Left forelimb (tissue), 1 donor: ENCODE results near the gene SCFD2.
A peak's percentile ranks its signal among the peaks of the same experiment; 100 is the strongest.
"Not testable (repeated sequence)": the region's sequence is repeated elsewhere in the genome, so short reads cannot be mapped to it uniquely, and the experiment has no call there.

Source experiments
- DNase-seq: peaks from one replicate; pipeline ENCODE4 v3.0.0-alpha.2; 2018; ENCODE audit warnings: low spot score

The SCFD2 gene

DNA sequence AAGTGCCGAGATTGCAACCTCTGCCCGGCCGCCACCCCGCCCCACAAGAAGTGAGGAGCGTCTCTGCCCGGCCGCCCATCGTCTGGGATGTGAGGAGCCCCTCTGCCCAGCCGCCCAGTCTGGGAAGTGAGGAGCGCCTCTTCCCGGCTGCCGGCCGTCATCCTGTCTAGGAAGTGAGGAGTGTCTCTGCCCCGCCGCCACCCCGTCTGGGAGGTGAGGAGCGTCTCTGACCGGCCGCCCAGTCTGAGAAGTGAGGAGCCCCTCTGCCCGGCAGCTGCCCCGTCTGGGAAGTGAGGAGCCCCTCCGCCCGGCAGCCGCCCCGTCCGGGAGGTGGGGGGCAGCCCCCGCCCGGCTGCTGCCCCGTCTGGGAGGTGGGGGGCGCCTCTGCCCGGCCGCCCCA lies 226.6 kb downstream of the SCFD2 start:
- not testable (repeated sequence) for DNase-seq

DNA sequence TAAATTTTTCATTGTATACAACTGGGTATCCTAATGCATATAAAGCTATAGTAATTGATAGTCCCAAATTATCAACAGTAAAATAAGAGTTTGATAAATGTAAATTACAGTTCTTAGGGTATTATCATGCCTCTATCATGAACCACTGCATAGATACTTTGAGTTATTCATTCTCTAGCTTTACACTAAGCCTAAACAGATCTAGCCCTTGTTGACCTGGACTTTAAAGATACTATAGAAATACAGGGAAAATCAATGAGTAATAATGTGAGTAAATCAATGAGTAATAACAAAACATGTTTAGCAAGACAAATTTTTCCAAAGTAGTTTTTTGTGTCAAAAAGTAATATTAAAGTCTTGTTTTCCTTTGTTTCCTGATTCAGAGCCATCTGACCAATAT lies 228.4 kb downstream of the SCFD2 start:
- no peak for DNase-seq

DNA sequence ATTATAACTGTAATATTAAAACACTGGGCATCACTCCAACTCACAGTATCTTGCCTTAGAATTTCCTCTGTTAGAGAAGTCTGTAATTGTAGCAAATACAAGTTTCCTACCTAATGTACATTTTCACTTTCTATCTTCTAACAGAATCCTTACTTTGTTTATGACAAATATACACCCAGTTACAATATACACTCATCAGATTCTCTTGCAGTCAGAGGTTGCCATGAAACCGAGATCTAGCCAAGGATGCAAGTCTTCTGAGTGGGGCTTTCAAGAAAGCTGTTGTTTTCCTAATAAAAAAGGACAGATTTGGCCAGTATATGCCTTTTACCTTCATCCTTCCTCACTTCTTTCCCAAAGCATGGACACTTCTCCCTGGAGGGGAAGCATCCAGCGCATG lies 228.9 kb downstream of the SCFD2 start:
- DNase-seq, result no peak

DNA sequence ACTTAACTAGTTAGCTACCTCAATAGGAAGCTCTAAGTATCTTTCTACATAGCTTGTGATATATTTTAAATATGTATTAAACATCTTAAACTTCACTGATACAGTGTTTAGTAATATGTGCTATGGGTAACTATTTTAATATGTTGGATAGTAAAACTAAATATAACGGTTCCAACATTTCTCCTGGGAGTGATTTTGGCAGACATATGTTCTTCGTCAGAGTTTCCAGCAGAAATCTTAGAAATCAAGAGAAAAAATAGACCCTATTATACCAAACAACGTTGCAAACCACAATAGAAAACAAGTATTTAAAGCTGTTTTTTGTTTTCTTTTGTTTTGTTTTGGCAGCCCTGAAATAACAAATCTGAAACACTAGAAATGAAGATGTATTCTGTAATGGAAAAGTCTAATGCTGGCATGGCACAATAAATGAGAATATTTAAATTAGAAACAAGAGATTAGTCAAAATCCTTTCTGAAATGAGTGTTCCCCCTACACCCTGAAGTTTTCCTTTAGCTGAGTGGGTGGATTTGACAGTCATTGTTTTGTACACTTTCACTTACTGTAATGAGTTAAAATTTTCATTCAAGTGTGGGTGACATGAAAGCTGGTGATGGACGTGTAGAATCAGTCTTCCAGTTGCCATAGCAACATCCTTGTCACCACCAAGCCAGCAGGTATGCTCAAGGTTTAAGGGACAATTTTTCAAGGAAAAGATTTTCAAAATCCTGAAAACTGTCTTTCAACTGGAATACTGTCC lies 233.5 kb downstream of the SCFD2 start:
- DNase-seq, result no peak

DNA sequence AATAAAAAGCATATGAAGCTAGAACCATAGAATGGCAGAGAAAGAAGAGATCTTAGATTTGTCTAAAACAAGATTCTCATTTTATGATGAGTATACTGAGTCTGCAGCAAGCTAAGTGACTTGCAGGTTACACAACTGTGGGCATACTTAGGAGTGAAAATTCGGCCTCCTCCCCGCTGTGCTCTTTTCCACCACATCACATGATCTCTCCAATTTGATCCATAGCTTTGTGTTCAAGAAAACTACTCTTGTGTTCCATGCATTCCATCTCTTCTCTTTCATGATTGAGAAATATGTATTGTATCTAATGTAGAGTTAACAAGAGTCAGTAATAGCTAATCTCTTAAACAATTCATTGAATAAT lies 234.3 kb downstream of the SCFD2 start:
- no peak for DNase-seq

DNA sequence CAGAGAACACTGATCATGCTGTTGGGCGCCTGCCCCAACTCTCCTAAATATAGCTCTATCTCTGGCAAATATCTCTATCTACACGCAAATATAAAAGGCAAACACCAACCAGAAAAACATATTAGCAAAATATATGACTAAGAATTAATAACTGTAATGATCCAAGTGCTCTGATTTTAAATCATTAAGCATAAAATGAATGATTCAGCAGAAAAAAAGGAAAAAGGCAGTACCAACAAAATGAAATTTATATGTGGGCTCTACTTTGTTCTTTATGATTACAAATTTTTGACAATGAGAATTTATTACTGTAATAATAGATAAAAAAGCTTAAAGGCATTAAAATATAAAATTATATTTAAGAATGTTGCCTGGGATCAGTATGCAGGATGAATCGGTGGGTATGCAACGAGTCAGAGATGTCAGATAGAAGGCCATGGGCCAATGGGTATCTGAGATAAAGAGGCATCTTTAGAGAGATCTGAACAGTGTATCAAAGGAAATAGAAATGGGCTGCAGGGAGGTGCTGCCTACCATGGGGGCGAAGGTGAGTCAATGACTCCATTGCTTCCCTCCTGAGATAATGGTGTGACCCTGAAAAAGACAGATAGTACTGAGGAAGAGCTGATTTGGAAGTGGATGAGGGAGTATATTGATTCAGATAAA lies 234.8 kb downstream of the SCFD2 start:
- no peak for DNase-seq

DNA sequence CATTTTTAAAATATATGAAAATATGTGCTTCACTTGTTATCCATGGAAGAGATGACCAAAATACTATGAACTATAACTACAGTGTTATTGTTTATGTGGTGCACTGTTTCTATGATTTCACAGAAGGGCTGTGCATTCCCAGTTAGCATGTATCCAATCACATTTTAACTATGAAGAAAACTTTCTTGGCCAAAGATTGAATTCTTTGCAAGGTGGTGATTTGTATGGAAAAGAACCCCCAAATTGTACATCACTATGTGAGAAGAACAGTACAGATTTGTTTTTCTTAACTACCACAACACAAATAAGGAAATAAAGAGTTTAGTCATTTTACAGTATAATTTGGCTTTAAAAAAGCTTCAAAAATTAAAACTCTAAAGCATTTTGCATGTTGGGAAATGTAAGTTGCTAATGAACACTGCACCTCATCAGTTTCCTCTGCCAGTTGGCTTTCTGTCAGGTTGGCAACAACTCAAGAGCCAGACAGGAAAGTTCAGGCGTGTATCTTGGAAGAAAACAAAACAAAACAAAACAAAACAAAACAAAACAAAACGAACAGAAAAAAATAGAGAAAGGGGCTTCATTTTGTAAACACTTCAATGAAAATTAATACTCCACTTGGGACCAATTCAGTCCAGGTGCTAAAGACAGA lies 237.0 kb downstream of the SCFD2 start:
- peak; percentile 72 for DNase-seq

DNA sequence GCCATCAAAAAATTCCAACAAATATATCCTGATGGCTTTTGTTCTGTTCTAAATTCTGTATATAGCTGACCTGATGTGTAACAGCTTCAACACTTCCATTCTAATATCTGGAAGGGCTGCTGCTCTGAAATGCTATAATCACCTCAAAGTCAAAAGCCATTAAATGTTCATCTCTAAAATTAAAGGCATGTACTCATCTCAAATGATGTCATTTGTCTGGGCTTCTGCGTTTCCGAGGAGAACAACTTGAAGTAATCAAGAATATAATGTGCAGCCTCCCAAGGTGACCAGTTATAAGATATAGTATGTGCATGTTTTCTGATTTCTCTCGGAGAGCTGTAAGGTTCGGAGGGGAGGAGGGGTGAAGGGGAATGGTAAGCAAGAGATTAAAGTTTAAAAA lies 237.6 kb downstream of the SCFD2 start:
- DNase-seq, result no peak

DNA sequence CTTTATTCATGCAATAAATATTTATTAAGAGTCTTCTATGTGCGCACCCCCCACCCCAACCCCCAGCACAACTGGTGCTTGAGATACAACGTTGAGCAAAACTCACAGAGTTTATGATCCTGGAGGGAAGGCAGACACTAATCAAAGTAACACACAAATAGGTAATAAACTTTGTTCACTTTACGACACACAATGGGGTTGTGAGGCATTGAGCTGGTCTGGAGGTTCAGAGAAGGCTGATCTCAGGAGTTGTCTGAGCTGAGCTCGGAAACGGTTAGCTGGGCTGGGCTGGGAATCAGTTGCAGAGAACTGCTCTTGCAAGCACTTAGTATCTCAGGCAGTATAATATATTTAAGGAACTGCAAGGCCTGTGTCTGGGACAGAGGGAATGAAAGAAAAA lies 238.5 kb downstream of the SCFD2 start:
- no peak for DNase-seq

DNA sequence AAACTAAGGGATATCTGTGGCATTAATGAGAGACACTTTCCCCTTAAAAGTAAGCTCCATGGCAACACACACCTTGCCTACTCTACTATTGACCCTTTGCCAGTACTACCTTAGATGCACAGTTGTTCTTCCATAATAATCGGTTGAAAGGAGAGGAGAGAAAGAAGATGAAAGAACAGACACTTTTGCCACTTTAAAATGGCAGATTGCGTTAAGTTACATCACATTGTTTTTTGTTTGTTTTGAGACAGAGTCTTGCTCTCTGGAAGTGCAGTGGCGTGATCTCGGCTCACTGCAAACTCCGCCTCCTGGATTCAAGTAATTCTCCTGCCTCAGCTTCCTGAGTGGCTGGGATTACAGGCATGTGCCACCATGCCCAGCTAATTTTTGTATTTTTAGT lies 239.8 kb downstream of the SCFD2 start:
- DNase-seq, result no peak

DNA sequence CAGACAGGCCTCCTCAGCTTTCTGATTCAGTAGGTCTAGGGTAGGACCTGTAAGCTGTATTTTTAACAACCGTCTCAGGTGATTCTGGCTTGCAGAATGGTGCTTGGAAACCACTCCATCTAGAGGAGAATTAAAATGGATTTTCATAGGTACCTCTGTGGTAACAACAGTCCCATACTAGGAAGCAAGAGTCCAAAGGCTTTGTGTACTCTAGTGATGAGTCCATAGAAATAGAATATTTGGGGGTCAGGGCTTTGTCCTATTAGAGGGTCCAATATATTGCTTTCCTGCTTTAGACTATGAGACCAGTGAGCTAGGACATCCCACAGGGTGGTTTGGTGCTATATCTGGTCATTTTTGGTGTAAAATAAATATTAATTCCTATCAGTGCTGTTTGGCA lies 242.0 kb downstream of the SCFD2 start:
- no peak for DNase-seq

DNA sequence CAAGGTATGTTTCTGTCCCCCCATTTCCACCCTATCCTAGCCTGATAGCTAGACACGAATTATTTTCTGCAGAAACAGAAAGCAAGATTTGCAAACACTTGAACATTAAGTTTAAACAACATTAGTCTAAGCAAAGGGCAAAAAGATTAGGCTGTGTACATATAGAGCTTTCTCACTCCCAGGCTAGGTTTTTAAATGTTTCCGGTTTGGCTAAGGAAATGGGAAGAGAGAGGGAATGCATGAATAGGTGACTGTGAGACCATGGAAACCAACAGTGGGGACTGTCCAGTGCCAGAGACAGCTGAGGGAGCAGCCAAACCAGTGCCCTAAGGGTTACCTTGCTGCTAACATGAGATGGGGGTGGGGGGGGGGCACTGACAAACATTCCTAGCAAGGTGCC lies 242.7 kb downstream of the SCFD2 start:
- DNase-seq, result no peak

DNA sequence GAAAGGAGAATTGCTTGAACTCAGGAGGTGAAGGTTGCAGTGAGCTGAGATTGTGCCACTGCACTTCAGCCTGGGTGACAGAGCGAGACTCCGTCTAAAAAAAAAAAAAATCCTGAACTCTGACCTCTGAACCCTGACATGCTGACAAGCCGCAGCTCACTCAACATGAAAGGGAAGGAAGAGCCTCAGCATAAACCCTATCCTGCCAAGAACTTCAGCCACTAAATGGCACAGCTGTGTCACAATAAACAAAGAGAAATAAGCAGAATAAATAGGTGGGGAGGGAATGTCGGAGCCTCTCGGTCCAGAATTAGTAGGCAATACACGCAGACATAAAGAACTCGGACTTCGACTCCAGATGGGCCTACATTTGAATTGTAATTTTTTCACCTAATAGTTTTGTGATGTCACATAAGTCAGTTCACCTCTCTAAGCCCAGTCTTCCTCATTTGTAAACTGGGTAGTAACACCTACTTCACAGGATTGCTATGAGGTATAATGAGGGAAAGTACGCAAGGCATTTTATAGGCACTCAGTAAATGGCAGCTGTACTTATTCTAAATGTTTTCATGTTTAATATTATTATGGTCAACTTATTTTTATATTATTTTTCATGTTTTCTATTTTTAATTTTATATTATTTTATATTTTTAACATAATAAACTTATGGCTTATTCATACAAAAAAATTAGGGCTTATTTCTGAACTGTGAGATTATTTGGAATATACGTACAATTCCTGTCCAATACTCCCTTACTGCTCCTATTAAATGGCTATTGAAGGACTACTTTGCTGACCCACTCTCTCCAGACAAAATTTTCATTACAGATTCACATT lies 243.4 kb downstream of the SCFD2 start:
- no peak for DNase-seq

DNA sequence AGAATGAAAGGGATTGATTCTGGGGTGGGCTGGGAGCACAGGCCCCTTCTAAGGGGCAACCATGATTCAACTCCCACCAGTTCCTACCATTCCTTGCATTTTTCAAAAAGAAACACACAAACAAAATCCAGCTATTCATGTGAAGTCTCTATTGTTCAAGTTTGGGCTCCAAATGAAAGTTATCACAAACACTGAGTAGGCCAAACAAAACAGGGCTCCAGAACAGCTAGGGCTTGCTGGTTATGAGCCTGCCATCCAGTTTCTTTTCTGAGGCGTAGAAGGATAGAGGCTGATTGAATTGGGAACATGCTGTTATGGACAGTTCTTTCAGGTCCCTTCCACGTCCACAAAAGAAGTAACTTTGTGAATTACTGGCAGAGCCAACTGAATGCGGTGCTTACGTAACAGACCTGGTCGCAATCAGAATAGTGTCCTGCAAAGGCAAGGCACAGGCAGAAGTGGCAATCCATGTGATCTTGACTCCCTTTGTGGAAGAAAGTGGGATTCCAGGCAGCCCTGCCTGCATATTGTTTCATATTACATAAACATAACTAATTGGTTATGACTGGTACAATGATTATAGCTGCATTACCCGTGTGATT lies 244.5 kb downstream of the SCFD2 start:
- no peak for DNase-seq

DNA sequence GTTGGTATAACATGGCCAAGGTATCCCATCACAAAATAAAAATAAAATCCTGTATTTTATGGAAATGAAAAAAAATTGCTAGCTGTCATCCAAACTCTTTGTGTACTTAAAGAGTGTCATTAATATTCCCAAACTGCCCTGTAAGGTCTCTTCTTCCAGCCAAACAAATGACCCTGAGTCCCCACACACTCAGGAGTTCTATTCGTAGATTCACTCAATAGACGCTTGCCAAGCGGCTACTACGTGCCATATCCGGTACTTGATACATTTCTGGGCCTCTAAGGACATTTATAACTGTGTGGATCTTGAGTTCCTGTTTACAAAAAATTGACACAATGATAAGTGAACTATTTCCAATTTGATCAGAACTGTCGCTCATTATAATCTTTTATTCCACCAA lies 245.1 kb downstream of the SCFD2 start:
- DNase-seq, result no peak

DNA sequence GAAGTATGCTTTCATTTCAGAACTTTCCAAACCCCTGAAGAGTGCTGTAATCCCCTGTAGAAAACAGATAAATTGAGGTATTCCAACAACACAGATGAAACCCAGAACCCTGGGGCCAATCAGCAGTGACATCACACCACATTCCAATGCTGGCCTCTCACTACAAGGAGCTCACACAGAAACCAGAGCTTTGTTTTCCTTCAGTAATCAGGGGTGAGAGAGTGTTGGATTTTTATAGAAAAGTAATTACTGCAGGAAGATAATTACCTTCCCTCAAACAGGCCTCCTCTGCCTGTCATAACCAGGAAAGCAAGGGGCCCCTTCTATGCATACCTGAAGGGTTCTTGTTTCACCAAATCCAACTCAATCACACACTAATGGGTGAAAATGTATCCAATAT lies 246.2 kb downstream of the SCFD2 start:
- DNase-seq, result no peak

DNA sequence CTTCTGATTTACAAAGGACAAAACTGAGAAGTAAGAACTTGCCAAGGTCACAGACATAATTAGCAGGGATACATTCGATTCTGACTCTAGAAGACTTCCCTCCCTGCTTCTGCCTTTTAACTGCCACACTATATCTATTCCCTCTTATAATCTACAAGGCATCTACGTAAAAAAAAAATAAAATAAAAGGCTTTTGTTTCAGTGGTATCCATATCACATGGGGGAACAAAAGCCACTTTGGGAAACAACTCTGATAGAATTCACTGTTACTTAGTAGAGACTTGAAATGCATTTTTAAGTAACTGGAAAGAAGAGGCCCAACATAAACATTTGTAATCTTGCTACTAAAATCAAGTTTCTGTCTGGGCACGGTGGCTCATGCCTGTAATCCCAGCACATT lies 247.2 kb downstream of the SCFD2 start:
- DNase-seq, result no peak

DNA sequence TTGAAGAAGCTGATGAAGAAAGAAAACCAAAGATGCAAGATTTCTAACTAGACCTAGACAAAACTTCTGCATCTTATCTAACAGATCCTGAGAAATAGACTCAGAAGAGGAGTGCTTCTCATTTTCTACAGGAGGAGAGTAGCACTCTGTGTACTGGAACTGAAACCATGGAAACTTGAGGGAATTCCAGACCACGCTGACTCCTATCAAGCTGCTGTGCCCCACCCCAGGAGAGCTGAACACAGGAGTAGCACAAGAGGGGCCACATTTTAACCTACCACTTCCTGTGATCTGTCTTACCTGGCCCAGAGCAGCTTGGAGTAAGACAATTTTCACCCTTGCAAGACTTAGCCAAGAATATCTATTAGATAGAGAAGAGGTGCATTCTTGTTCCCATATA lies 248.9 kb downstream of the SCFD2 start:
- DNase-seq, result no peak

DNA sequence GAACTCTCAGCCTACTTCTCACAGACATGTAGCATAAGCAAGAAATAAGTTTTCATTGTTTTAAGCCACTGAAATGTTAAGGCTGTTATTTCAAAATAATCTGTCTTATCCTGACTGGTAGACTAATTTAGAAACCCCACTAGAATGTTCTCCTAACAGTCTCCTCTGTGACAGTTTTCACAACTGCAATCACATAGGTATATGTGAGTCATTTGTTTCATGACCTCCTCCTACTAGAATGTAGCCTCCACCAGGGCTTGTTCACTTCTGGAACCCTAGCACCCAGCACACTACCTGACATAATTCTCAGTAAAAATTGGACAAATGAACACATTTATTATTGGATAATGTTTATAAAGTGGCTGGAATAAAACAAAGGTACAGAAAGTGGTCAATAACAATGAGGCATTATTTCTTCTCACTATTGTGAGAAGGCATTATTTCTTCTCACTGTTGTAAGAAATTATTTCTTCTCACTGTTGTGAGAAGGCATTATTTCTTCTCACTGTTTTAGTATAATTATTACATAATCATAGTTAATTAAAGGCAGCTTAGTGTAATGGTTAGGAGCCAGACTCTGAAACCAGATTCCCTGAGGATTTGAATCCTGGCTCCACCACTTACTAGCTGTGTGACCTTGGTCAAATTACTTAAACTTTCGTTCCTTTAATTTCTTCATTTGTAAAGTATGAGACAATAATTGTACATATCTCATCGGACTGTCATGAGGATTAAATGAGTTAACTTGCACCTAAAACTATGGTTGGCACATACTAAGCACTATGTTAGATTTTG lies 252.2 kb downstream of the SCFD2 start:
- DNase-seq, result no peak

DNA sequence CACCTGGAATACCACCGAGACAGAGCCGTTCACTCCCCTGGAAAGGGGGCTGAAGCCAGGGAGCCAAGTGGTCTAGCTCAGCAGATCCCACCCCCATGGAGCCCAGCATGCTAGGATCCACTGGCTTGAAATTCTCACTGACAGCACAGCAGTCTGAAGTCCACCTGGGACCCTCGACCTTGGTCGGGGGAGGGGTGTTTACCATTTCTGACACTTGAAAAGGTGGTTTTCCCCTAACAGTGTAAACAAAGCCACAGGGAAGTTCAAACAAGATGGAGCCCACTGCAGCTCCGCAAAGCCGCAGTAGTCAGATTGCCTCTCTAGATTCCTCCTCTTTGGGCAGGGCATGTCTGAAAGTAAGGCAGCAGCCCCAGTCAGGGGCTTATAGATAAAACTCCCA lies 260.5 kb downstream of the SCFD2 start:
- DNase-seq, result no peak

DNA sequence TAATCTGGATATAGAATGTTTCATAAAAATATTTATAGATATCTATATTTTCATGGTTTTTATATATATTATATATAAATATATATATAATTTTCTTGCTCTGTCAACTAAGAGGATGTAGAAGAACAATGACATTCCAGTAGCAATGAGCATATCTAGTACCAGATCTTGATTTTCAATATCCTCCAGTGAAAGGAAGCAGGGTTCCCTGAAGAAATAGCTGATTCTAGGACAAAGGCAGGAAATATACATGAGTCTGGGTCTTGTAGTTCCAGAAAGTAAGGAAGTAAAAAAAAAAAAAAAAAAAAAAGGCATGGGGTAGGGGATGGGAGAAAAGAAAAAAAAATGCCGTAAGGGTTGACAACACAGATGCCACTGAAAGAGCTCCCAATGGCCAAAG lies 262.4 kb downstream of the SCFD2 start:
- DNase-seq, result no peak
